ENCODE data around the gene CCDC107. TPM values are rescaled to one million over a fixed set of nuclear protein-coding genes. Genes with fewer than 3 reads are reported as not detected.

The CCDC107 gene
- total RNA-seq, 4 donors from 2014 or later: 5.0 to 13.2 (median 9.6) TPM

DNA sequence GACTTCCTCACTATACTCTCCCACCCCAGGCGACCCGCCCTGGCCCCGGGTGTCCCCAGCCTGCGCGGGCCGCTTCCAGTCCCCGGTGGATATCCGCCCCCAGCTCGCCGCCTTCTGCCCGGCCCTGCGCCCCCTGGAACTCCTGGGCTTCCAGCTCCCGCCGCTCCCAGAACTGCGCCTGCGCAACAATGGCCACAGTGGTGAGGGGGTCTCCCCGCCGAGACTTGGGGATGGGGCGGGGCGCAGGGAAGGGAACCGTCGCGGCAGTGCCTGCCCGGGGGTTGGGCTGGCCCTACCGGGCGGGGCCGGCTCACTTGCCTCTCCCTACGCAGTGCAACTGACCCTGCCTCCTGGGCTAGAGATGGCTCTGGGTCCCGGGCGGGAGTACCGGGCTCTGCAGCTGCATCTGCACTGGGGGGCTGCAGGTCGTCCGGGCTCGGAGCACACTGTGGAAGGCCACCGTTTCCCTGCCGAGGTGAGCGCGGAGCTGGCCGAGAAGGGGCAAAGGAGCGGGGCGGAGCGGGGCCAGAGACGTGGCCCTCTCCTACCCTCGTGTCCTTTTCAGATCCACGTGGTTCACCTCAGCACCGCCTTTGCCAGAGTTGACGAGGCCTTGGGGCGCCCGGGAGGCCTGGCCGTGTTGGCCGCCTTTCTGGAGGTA lies 17.8 kb downstream of the CCDC107 start:
- 28% methylated on average over 26 of the region's 51 CpGs for WGBS
- no peak for DNase-seq (ENCODE audit: low spot score in 2 of 2)
- H3K27me3 ChIP-seq: no peaks in the 10 kb centered on the region
- H3K36me3 ChIP-seq: no peaks in the 10 kb centered on the region
- no peaks in the 10 kb centered on the region for H3K9me3 ChIP-seq
- TF ChIP-seq POLR2A (IDR thresholded peaks at IDR 0.05) (no peak), EP300 (IDR thresholded peaks at IDR 0.05) (no peak), POLR2AphosphoS5 (IDR thresholded peaks at IDR 0.05) (no peak)
- TF ChIP-seq, protein P1, sequence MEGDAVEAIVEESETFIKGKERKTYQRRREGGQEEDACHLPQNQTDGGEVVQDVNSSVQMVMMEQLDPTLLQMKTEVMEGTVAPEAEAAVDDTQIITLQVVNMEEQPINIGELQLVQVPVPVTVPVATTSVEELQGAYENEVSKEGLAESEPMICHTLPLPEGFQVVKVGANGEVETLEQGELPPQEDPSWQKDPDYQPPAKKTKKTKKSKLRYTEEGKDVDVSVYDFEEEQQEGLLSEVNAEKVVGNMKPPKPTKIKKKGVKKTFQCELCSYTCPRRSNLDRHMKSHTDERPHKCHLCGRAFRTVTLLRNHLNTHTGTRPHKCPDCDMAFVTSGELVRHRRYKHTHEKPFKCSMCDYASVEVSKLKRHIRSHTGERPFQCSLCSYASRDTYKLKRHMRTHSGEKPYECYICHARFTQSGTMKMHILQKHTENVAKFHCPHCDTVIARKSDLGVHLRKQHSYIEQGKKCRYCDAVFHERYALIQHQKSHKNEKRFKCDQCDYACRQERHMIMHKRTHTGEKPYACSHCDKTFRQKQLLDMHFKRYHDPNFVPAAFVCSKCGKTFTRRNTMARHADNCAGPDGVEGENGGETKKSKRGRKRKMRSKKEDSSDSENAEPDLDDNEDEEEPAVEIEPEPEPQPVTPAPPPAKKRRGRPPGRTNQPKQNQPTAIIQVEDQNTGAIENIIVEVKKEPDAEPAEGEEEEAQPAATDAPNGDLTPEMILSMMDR (IDR thresholded peaks at IDR 0.05): no peak
- no peak overlapping the region for H3K27ac ChIP-seq
- peaks cover 12% of the 10 kb centered on the region for H3K4me1 ChIP-seq
- H3K4me3 ChIP-seq: peak overlapping the region; percentile 51

DNA sequence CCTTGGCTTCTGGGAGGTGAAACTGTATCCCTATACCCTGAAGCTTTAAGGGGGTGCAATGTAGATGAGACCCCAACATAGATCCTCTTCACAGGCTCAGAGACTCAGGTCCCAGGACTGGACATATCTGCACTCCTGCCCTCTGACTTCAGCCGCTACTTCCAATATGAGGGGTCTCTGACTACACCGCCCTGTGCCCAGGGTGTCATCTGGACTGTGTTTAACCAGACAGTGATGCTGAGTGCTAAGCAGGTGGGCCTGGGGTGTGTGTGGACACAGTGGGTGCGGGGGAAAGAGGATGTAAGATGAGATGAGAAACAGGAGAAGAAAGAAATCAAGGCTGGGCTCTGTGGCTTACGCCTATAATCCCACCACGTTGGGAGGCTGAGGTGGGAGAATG lies 21.0 kb downstream of the CCDC107 start:
- Histone ChIP-seq H3K9me3 (no peaks in the 10 kb centered on the region), H3K36me3 (peaks cover 10% of the 10 kb centered on the region), H3K27ac (no peak overlapping the region), H3K4me1 (peaks cover 12% of the 10 kb centered on the region), H3K27me3 (no peaks in the 10 kb centered on the region), H3K4me3 (no peak overlapping the region)
- TF ChIP-seq POLR2AphosphoS5 (IDR thresholded peaks at IDR 0.05) (no peak), EP300 (IDR thresholded peaks at IDR 0.05) (no peak), POLR2A (IDR thresholded peaks at IDR 0.05) (no peak)
- TF ChIP-seq, protein P1 (IDR thresholded peaks at IDR 0.05): no peak
- WGBS: 88% methylated on average over 5 of the region's 5 CpGs
- DNase-seq (ENCODE audit: low spot score in 2 of 2): no peak

DNA sequence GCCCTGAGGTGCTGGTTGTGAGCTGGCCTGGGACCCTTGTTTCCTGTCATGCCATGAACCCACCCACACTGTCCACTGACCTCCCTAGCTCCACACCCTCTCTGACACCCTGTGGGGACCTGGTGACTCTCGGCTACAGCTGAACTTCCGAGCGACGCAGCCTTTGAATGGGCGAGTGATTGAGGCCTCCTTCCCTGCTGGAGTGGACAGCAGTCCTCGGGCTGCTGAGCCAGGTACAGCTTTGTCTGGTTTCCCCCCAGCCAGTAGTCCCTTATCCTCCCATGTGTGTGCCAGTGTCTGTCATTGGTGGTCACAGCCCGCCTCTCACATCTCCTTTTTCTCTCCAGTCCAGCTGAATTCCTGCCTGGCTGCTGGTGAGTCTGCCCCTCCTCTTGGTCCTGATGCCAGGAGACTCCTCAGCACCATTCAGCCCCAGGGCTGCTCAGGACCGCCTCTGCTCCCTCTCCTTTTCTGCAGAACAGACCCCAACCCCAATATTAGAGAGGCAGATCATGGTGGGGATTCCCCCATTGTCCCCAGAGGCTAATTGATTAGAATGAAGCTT lies 21.8 kb downstream of the CCDC107 start:
- H3K9me3 ChIP-seq: no peaks in the 10 kb centered on the region
- no peak overlapping the region for H3K4me3 ChIP-seq
- H3K4me1 ChIP-seq: peaks cover 12% of the 10 kb centered on the region
- 91% methylated on average over 8 of the region's 8 CpGs for WGBS
- TF ChIP-seq EP300 (IDR thresholded peaks at IDR 0.05) (no peak), POLR2A (IDR thresholded peaks at IDR 0.05) (no peak), POLR2AphosphoS5 (IDR thresholded peaks at IDR 0.05) (no peak)
- TF ChIP-seq, protein P1 (IDR thresholded peaks at IDR 0.05): no peak
- no peak overlapping the region for H3K27ac ChIP-seq
- H3K36me3 ChIP-seq: peaks cover 18% of the 10 kb centered on the region
- no peaks in the 10 kb centered on the region for H3K27me3 ChIP-seq
- no peak for DNase-seq (ENCODE audit: low spot score in 2 of 2)

DNA sequence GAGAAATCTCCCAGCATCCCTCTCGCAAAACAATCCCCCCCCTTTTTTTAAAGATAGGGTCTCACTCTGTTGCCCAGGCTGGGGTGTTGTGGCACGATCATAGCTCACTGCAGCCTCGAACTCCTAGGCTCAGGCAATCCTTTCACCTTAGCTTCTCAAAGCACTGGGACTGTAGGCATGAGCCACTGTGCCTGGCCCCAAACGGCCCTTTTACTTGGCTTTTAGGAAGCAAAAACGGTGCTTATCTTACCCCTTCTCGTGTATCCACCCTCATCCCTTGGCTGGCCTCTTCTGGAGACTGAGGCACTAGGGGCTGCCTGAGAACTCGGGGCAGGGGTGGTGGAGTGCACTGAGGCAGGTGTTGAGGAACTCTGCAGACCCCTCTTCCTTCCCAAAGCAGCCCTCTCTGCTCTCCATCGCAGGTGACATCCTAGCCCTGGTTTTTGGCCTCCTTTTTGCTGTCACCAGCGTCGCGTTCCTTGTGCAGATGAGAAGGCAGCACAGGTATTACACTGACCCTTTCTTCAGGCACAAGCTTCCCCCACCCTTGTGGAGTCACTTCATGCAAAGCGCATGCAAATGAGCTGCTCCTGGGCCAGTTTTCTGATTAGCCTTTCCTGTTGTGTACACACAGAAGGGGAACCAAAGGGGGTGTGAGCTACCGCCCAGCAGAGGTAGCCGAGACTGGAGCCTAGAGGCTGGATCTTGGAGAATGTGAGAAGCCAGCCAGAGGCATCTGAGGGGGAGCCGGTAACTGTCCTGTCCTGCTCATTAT lies 22.4 kb downstream of the CCDC107 start:
- H3K27me3 ChIP-seq: no peaks in the 10 kb centered on the region
- no peaks in the 10 kb centered on the region for H3K9me3 ChIP-seq
- no peak for DNase-seq (ENCODE audit: low spot score in 2 of 2)
- 63% methylated on average over 15 of the region's 15 CpGs for WGBS
- TF ChIP-seq EP300 (IDR thresholded peaks at IDR 0.05) (no peak), POLR2AphosphoS5 (IDR thresholded peaks at IDR 0.05) (no peak), POLR2A (IDR thresholded peaks at IDR 0.05) (no peak)
- TF ChIP-seq, protein P1 (IDR thresholded peaks at IDR 0.05): no peak
- no peak overlapping the region for H3K27ac ChIP-seq
- H3K36me3 ChIP-seq: peaks cover 24% of the 10 kb centered on the region
- peaks cover 8% of the 10 kb centered on the region for H3K4me1 ChIP-seq
- no peak overlapping the region for H3K4me3 ChIP-seq

Data from suprapubic skin (tissue), 4 donors.